Activated CD8-positive, alpha-beta T cell treated with anti-CD3 and anti-CD28 coated beads for 36 hours (primary cell): Measurements from ENCODE around the gene TSTD2. TPM values are rescaled to one million over a fixed set of nuclear protein-coding genes. Genes with fewer than 3 reads are reported as not detected.
"Not testable (repeated sequence)": the region's sequence is repeated elsewhere in the genome, so short reads cannot be mapped to it uniquely, and the experiment has no call there.

Experiments
- ATAC-seq: fragments of 200-7000 bp; cut with Tn5 transposase; one replicate; pipeline ENCODE4 v1.10.0; 2021; ENCODE audit warnings: mild to moderate bottlenecking, moderate library complexity
- CTCF ChIA-PET: fragments of 350-600 bp; sonication (Branson Sonifier 250); formaldehyde crosslinking; loops from one replicate; lab custom pipeline; 2021; ENCODE audit warnings: antibody characterized with exemption; lab: Charles Lee
- POLR2A ChIA-PET: fragments of 350-600 bp; sonication (Branson Sonifier 250); formaldehyde crosslinking; loops from one replicate; lab custom pipeline; 2021; ENCODE audit warnings: antibody characterized with exemption; lab: Charles Lee
- DNase-seq: peaks from one replicate; pipeline ENCODE4 v3.0.0-alpha.2; 2020
- H3K27ac Mint-ChIP-seq: one replicate; pipeline ENCODE4 v1.8.0; 2021; ENCODE audit warnings: mild to moderate bottlenecking, mixed read lengths
- H3K27me3 Mint-ChIP-seq: one replicate; pipeline ENCODE4 v1.8.0; 2021; ENCODE audit warnings: mixed read lengths
- H3K36me3 Mint-ChIP-seq: one replicate; pipeline ENCODE4 v1.8.0; 2021; ENCODE audit warnings: low read depth, mixed read lengths
- H3K4me1 Mint-ChIP-seq: one replicate; pipeline ENCODE4 v1.8.0; 2021; ENCODE audit warnings: low read depth, mixed read lengths
- H3K4me3 Mint-ChIP-seq: one replicate; pipeline ENCODE4 v1.8.0; 2021; ENCODE audit warnings: mild to moderate bottlenecking, moderate library complexity, mixed read lengths
- H3K9me3 Mint-ChIP-seq: one replicate; pipeline ENCODE4 v1.8.0; 2021; ENCODE audit warnings: mixed read lengths
- intact Hi-C: fragments of 100-400 bp; cut with micrococcal nuclease; formaldehyde crosslinking; loops from one replicate; pipeline ENCODE4 v1.10.0; 2022
- total RNA-seq, 2 experiments: library from RNA; stranded (reverse); gene quantifications; one replicate each; pipeline ENCODE4 v1.2.3, GENCODE V29; 2021
- TF ChIP-seq, protein P1 (sequence below): fragments of 200-600 bp; IDR thresholded peaks from one replicate; pipeline ENCODE4 v1.8.0; 2022; ENCODE audit warnings: antibody characterized with exemption, mild to moderate bottlenecking

The TSTD2 gene
- total RNA-seq, 2 experiments from 2014 or later, result 15.2 to 15.3 TPM

DNA sequence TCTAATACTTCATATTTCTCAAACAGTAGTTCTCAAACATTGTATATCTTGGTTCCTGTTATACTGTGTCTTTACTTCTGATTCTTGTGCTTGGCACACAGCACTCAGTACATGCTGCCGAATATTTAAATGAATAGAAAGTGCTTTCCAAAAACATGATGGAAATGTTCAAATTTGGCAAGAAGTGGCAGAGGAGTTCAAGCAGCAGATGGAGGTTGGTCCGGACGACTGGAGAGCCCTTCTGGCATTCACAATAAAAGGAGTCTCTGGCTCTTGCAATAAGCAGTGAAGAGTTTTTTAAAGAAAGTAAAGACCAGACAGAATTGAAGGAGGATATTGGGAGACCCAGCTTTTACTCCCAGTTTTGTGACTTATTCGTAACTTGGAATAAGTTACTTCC lies 36.3 kb downstream of the TSTD2 start:
- no peak for ATAC-seq
- ChIA-PET POLR2A (no interaction called here), CTCF (interaction anchor here (1.2 to 4.5 kb wide), 5 partner anchors 14 to 210 kb away, joined by 3 to 156 read pairs (median 24); partner anchors contain the start of gene TMOD1)
- intact Hi-C loops, result loop anchor here (5.0 kb wide), 1 partner anchor 185 kb away; the partner anchor contains the start of gene TDRD7
- Mint-ChIP-seq H3K4me1 (peaks cover 5% of the 10 kb centered on the region), H3K4me3 (no peak overlapping the region), H3K27me3 (no peaks in the 10 kb centered on the region), H3K27ac (no peak overlapping the region), H3K9me3 (no peaks in the 10 kb centered on the region), H3K36me3 (no peaks in the 10 kb centered on the region)
- TF ChIP-seq, protein P1, sequence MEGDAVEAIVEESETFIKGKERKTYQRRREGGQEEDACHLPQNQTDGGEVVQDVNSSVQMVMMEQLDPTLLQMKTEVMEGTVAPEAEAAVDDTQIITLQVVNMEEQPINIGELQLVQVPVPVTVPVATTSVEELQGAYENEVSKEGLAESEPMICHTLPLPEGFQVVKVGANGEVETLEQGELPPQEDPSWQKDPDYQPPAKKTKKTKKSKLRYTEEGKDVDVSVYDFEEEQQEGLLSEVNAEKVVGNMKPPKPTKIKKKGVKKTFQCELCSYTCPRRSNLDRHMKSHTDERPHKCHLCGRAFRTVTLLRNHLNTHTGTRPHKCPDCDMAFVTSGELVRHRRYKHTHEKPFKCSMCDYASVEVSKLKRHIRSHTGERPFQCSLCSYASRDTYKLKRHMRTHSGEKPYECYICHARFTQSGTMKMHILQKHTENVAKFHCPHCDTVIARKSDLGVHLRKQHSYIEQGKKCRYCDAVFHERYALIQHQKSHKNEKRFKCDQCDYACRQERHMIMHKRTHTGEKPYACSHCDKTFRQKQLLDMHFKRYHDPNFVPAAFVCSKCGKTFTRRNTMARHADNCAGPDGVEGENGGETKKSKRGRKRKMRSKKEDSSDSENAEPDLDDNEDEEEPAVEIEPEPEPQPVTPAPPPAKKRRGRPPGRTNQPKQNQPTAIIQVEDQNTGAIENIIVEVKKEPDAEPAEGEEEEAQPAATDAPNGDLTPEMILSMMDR, result no peak
- DNase-seq, result no peak

DNA sequence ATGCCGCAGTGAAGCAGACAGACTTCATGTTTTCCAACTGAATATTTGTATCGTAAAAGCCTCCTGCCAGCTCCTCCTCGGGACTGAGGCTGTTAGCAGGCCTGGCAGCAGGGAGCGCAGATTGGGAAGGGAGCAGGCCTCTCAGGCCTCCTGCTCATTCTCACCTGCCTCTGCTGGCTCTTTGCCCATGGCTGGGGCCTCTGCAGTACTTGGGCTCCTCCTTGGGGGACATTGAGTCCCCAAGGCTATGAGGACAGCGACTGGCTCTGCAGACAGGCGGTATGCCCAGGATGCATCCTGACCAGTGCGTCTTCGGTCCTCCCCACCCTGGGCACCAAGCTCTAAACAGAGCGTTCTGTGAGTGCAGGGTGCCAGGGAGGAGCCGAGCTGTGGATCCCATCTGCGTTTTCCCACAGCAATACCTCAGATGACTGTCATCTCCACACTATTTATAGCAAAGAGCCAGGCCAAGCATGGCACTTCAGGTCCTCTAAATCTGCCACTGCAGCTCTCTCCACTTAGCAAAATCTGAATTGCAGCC lies 38.7 kb downstream of the TSTD2 start:
- DNase-seq (no peak), ATAC-seq (no peak)
- TF ChIP-seq, protein P1, result no peak
- intact Hi-C loops, result no loop called here
- Mint-ChIP-seq H3K36me3 (no peaks in the 10 kb centered on the region), H3K4me3 (no peak overlapping the region), H3K27ac (no peak overlapping the region), H3K27me3 (peaks cover 3% of the 10 kb centered on the region), H3K4me1 (peaks cover 5% of the 10 kb centered on the region), H3K9me3 (no peaks in the 10 kb centered on the region)
- ChIA-PET POLR2A (no interaction called here), CTCF (interaction anchor here (2.9 to 3.1 kb wide), 2 partner anchors 21 to 126 kb away, joined by 15 read pairs; no protein-coding TSS in a partner anchor)

DNA sequence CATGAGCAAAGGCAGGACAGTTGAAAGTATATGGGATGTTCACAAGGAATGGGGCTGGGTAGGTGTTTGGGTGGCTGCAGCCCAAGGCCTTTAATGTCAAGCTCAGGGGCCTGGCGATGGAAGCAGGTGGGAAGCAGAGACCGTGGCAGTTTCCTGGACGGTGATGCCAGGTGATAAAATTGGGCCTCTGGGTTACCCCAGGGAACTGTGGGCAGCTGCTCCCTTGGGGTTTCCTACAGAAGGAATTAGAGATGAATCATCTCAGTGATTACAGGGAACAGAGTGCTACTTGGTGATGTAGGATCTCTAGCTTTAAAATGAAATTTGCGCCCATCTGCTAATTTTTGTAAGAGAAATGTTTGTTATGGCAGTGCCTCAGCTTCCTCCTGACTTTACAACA lies 39.2 kb downstream of the TSTD2 start:
- no peak overlapping the region for H3K27ac Mint-ChIP-seq

DNA sequence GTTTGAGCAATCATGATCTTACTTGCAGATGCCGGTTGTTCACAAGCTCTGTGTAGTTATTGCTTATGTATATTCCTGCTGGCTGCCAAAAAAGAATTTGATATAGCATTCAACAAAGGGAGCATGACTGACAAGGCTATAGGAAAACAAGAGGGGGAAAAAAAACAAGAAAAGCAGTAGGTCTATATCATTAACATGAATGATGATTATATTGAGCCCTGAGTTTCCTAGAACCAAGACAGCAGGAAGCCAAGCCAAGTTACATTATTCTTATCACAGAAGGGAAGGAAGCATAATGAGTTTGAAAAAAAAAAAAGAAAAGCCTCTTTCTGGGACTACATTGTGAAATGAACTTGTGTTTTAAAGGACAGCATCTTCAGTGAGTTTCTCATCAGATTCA lies 41.0 kb downstream of the TSTD2 start:
- intact Hi-C loops, result no loop called here
- DNase-seq (no peak), ATAC-seq (no peak)
- CTCF ChIA-PET, result interaction anchor here (1.1 kb wide), 1 partner anchor 11 kb away, joined by 3 read pairs; no protein-coding TSS in a partner anchor
- POLR2A ChIA-PET, result no interaction called here
- Mint-ChIP-seq H3K9me3 (peaks cover under 1% of the 10 kb centered on the region), H3K36me3 (no peaks in the 10 kb centered on the region), H3K4me3 (no peak overlapping the region), H3K4me1 (no peaks in the 10 kb centered on the region), H3K27ac (no peak overlapping the region), H3K27me3 (peaks cover 3% of the 10 kb centered on the region)
- TF ChIP-seq, protein P1, result no peak

More for the DNA sequence above, 39.2 kb downstream of the TSTD2 start:
- CTCF ChIA-PET, result interaction anchor here (2.9 to 3.1 kb wide), 2 partner anchors 22 to 125 kb away, joined by 15 read pairs; no protein-coding TSS in a partner anchor
- intact Hi-C loops, result no loop called here
- ATAC-seq (no peak), DNase-seq (no peak)
- Mint-ChIP-seq H3K27me3 (peaks cover 3% of the 10 kb centered on the region), H3K4me3 (no peak overlapping the region), H3K9me3 (no peaks in the 10 kb centered on the region), H3K4me1 (peaks cover 5% of the 10 kb centered on the region), H3K36me3 (no peaks in the 10 kb centered on the region)
- POLR2A ChIA-PET, result no interaction called here
- TF ChIP-seq, protein P1, result no peak

DNA sequence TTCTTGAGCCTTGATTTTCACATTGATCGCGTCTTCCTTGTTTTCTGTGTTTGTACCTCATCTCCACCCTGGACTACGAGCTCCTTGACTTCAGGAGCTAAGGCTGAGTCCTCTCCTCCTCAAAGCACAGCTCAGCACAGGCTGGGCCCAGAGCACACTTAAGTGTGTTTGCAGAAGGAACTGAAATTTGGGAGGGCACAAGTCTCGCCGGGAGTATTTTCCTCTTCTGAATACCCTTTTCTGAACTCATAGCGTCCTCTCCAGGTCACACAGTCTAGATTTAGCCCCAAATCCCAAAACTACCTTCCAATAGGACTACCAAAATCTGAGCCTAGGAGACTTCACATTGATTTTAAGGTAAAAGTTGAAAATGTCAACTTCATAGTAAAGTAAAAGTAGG lies 41.6 kb downstream of the TSTD2 start:
- ATAC-seq (no peak), DNase-seq (no peak)
- peaks cover 4% of the 10 kb centered on the region for H3K9me3 Mint-ChIP-seq
- H3K27ac Mint-ChIP-seq, result no peak overlapping the region
- CTCF ChIA-PET, result interaction anchor here (1.1 to 2.0 kb wide), 2 partner anchors 12 to 123 kb away, joined by 3 to 9 read pairs; no protein-coding TSS in a partner anchor
- no peaks in the 10 kb centered on the region for H3K36me3 Mint-ChIP-seq
- POLR2A ChIA-PET, result no interaction called here
- TF ChIP-seq, protein P1, result no peak
- no peak overlapping the region for H3K4me3 Mint-ChIP-seq
- peaks cover 3% of the 10 kb centered on the region for H3K27me3 Mint-ChIP-seq
- intact Hi-C loops, result no loop called here
- H3K4me1 Mint-ChIP-seq, result no peaks in the 10 kb centered on the region

DNA sequence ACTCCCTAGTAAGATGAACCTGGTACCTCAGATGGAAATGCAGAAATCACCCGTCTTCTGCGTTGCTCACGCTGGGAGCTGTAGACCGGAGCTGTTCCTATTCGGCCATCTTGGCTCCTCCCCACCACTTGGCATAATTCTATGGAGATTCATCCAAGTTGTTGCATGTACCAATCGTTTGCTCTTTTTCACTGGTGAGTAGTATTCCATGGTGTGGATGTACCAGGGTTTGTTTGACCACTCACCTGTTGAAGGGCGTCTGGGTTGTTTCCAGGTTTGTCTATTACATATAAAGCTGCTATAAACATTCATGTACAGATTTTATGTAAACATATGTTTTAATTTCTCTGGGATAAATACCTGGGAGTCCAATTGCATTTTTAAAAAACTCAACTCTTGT lies 46.3 kb downstream of the TSTD2 start:
- H3K4me3 Mint-ChIP-seq, H3K27ac Mint-ChIP-seq, CTCF ChIA-PET: not testable (repeated sequence)

DNA sequence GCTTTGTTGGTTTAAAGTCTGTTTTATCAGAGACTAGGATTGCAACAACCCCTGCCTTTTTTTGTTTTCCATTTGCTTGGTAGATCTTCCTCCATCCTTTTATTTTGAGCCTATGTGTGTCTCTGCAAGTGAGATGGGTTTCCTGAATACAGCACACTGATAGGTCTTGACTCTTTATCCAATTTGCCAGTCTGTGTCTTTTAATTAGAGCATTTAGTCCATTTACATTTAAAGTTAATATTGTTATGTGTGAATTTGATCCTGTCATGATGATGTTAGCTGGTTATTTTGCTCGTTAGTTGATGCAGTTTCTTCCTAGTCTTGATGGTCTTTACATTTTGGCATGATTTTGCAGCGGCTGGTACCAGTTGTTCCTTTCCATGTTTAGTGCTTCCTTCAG lies 48.4 kb downstream of the TSTD2 start:
- intact Hi-C loops, CTCF ChIA-PET, DNase-seq, H3K4me1 Mint-ChIP-seq, H3K27ac Mint-ChIP-seq, H3K27me3 Mint-ChIP-seq, H3K4me3 Mint-ChIP-seq, H3K36me3 Mint-ChIP-seq, POLR2A ChIA-PET, ATAC-seq, H3K9me3 Mint-ChIP-seq: not testable (repeated sequence)

More for the DNA sequence above, 46.3 kb downstream of the TSTD2 start:
- H3K36me3 Mint-ChIP-seq, H3K27me3 Mint-ChIP-seq, DNase-seq, H3K4me1 Mint-ChIP-seq, intact Hi-C loops, ATAC-seq, H3K9me3 Mint-ChIP-seq: not testable (repeated sequence)
- POLR2A ChIA-PET, result interaction anchor here (1.0 kb wide), 1 partner anchor 9 kb away, joined by 3 read pairs; no protein-coding TSS in a partner anchor
